Sigmoid colon (tissue), 7 donors: Measurements from ENCODE around the gene LIPT1. TPM values are rescaled to one million over a fixed set of nuclear protein-coding genes. Genes with fewer than 3 reads are reported as not detected.
"Not testable (repeated sequence)": the region's sequence is repeated elsewhere in the genome, so short reads cannot be mapped to it uniquely, and the experiment has no call there.

Experiments used
- DNase-seq: peaks from one replicate; pipeline ENCODE4 v3.0.0-alpha.2; 2019
- H3K27ac ChIP-seq, 4 donors: fragments of 200-600 bp; sonication (generic); one replicate each; pipeline ENCODE4 v1.5.1; 2016 to 2019; ENCODE audit warnings: mild to moderate bottlenecking in 1 of 4
- H3K27me3 ChIP-seq, 3 donors: fragments of 200-600 bp; sonication (generic); one replicate each; pipeline ENCODE4 v1.5.1; 2019; ENCODE audit warnings: mild to moderate bottlenecking in 1 of 3
- H3K36me3 ChIP-seq, 4 donors: fragments of 200-600 bp; sonication (generic); one replicate each; pipeline ENCODE4 v1.5.1; 2016 to 2019
- H3K4me1 ChIP-seq, 4 donors: fragments of 200-600 bp; sonication (generic); one replicate each; pipeline ENCODE4 v1.5.1; 2017 to 2019
- H3K4me3 ChIP-seq, 4 donors: fragments of 200-600 bp; sonication (generic); one replicate each; pipeline ENCODE4 v1.5.1; 2017 to 2019; ENCODE audit warnings: mild to moderate bottlenecking in 2 of 4, moderate library complexity in 1 of 4
- H3K9me3 ChIP-seq, 4 donors: fragments of 200-600 bp in 3 of 4; sonication (generic) in 3 of 4; one replicate each; pipeline versions ENCODE4 v1.5.1 to v1.6.1; 2013 to 2019
- EP300 ChIP-seq, 4 donors: sonication (generic); formaldehyde crosslinking; IDR thresholded peaks; one replicate each; pipeline ENCODE4 v1.6.1; 2017; ENCODE audit warnings: antibody characterized with exemption in 4 of 4
- POLR2A ChIP-seq, 2 donors: fragments of 450-650 bp; IDR thresholded peaks; one replicate each; pipeline ENCODE4 v1.6.1; 2016; ENCODE audit warnings: antibody characterized with exemption in 2 of 2, mild to moderate bottlenecking in 2 of 2, moderate library complexity in 2 of 2
- POLR2AphosphoS5 ChIP-seq, 4 donors: sonication (generic); formaldehyde crosslinking; IDR thresholded peaks; one replicate each; pipeline ENCODE4 v1.6.1; 2017; ENCODE audit warnings: antibody characterized with exemption in 4 of 4
- WGBS, 2 donors: extraction: QIAGEN DNeasy Blood & Tissue Kit; methylation state at CpG; one replicate each; pipeline ENCODE4 v1.1.7; 2013; 5-methylcytosine and 5-hydroxymethylcytosine counted together
- intact Hi-C: fragments of 100-400 bp; cut with DNase I; formaldehyde crosslinking; loops from one replicate; pipeline ENCODE4 v1.15.1; 2023
- polyA plus RNA-seq, 3 donors: library from polyadenylated mRNA; stranded (reverse); fragments of 200-250 nt; gene quantifications; one replicate each; pipeline ENCODE4 v1.2.3, GENCODE V29; 2013
- total RNA-seq, 4 donors: library from RNA; depleted of rRNA; stranded (reverse); fragments of >200 nt; gene quantifications; one replicate each; pipeline ENCODE4 v1.1.0, GENCODE V29; 2016
- TF ChIP-seq, protein P1 (sequence below), 4 experiments: fragments of 450-650 bp in 3 of 4; fragments of 200-600 bp in 1 of 4; IDR thresholded peaks; one replicate each; pipeline ENCODE4 v1.5.1; 2016 to 2019; ENCODE audit warnings: antibody characterized with exemption in 4 of 4, mild to moderate bottlenecking in 3 of 4, moderate library complexity in 2 of 4
- donor health status: healthy with polysubstance abuse.
- donor health status: Bipolar disorder and iron deficiency.
- donor health status: healthy.

LIPT1 gene
- total and polyA plus RNA-seq, 7 donors: 3.9 to 9.5 (median 5.7) TPM

DNA sequence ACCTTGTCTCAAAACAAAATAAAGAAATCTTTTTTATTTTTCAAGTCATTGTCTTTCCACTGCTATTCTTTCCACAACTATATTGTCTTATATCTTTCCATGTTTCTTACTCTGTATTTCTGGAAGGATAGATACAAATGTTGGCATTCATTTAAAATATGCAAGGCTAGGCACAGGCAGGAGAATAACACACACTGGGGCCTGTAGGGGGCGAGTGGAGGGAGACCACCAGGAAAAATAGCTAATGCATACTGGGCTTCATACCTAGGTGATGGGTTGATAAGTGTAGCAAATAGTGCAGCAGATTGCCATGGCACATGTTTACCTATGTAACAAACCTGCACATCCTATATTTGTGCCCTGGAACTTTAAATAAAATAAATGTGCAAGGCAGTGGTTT is 35.8 kb downstream of the LIPT1 start:
- H3K27ac ChIP-seq: no peak overlapping the region
- TF ChIP-seq POLR2AphosphoS5 (IDR thresholded peaks at IDR 0.05) (no peak), EP300 (IDR thresholded peaks at IDR 0.05) (no peak), POLR2A (IDR thresholded peaks at IDR 0.05) (no peak)
- TF ChIP-seq, protein P1, sequence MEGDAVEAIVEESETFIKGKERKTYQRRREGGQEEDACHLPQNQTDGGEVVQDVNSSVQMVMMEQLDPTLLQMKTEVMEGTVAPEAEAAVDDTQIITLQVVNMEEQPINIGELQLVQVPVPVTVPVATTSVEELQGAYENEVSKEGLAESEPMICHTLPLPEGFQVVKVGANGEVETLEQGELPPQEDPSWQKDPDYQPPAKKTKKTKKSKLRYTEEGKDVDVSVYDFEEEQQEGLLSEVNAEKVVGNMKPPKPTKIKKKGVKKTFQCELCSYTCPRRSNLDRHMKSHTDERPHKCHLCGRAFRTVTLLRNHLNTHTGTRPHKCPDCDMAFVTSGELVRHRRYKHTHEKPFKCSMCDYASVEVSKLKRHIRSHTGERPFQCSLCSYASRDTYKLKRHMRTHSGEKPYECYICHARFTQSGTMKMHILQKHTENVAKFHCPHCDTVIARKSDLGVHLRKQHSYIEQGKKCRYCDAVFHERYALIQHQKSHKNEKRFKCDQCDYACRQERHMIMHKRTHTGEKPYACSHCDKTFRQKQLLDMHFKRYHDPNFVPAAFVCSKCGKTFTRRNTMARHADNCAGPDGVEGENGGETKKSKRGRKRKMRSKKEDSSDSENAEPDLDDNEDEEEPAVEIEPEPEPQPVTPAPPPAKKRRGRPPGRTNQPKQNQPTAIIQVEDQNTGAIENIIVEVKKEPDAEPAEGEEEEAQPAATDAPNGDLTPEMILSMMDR (IDR thresholded peaks at IDR 0.05): no peak
- peaks cover 3 to 75% (median 14%) of the 10 kb centered on the region in 4 donors for H3K36me3 ChIP-seq
- intact Hi-C loops: no loop called here
- no peaks in the 10 kb centered on the region for H3K4me1 ChIP-seq
- no peaks in the 10 kb centered on the region for H3K27me3 ChIP-seq
- no peak for DNase-seq
- no peaks in the 10 kb centered on the region for H3K9me3 ChIP-seq
- no peak overlapping the region for H3K4me3 ChIP-seq
- WGBS, 2 donors: 93 to 96% methylated on average over 1 of the region's 1 CpG

DNA sequence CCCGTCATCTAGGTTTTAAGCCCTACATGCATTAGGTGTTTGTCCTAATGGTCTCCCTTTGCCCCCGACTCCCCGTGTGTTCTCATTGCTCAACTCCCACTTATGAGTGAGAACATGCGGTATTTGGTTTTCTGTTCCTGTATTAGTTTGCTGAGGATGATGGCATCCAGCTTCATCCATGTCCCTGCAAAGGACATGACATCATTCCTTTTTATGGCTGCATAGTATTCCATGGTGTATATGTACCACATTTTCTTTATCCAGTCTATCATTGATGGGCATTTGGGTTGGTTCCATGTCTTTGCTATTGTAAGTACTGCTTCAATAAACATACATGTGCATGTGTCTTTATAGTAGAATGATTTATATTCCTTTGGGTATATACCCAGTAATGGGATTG is 37.6 kb downstream of the LIPT1 start:
- peaks cover 3 to 87% (median 24%) of the 10 kb centered on the region in 4 donors for H3K36me3 ChIP-seq
- H3K27me3 ChIP-seq, DNase-seq, H3K4me3 ChIP-seq, H3K9me3 ChIP-seq, H3K4me1 ChIP-seq, intact Hi-C loops, H3K27ac ChIP-seq: not testable (repeated sequence)
- WGBS, 2 donors: 97 to 98% methylated on average over 4 of the region's 4 CpGs

DNA sequence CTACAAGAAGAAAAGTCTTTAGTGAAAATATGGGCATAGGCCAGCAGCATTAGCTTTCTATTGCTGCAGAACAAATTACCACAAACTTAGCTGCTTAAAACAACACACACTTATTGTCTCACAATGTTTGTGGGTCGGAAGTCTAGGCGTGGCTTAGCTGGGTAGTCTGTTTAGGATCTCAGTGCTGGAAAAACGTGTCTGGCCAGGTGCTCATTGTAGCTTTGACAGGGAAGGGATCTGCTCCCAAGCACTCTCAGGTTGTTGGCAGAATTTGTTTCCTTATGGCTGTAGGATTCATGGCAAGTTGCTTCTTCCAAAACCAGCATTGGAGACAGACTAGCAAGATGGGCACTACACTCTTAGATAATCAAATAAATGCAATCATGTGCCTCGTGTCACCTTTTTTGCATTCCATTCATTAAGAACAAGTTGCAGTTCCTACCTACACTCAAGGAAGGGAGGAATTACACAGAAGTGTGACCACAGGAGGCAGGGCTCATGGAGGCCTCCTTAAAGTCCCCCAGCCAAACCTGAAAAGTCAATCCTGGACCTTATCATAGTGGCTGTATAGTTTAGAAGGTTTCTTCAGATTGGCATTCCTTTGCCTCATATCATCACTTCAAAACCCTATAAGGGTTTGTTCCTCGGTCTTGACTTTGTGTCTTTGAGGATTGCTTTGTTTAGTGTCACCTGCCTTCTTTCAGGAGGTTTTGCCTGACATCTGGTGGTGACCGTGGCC is 43.5 kb downstream of the LIPT1 start:
- no peaks in the 10 kb centered on the region for H3K4me1 ChIP-seq
- peaks cover 0 to 60% (median 16%) of the 10 kb centered on the region in 4 donors for H3K36me3 ChIP-seq
- WGBS, 2 donors: 47 to 74% methylated on average over 6 of the region's 6 CpGs
- no peaks in the 10 kb centered on the region for H3K9me3 ChIP-seq
- no peaks in the 10 kb centered on the region for H3K27me3 ChIP-seq
- no peak for DNase-seq
- H3K4me3 ChIP-seq: no peak overlapping the region
- TF ChIP-seq POLR2A (IDR thresholded peaks at IDR 0.05) (no peak), POLR2AphosphoS5 (IDR thresholded peaks at IDR 0.05) (no peak), EP300 (IDR thresholded peaks at IDR 0.05) (no peak)
- TF ChIP-seq, protein P1 (IDR thresholded peaks at IDR 0.05): no peak
- no peak overlapping the region for H3K27ac ChIP-seq
- intact Hi-C loops: no loop called here

DNA sequence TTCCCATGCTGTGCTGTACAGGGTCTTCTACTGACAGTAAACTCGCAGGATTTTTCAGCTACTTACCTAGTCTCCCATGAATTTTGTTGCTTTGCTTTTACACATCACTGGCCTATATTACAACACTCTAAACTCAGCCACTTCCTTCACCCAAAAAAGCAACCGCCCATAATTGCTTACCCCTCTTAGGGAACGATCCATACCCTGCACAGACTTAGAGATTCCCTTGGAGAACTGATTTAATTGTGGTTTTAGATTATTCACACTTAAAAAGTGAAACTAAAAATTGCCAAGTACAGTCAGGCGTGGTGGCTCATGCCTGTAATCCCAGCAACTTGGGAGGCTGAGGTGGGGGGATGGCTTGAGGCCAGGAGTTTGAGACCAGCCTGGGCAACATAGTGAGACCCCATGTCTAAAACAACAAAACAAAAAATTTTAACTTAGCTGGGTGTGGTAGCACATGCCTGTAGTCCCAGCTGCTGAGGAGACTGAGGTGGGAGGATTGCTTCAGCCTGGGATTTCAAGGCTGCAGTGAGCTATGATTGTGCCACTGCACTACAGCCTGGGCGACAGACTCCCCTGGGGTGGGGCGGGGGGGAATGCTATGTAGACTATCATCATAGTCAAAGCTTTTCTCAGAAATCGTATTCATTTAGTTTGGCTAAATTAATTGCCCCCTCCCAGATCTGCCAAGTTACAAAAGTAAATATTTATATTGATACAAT is 45.5 kb downstream of the LIPT1 start:
- Histone ChIP-seq H3K9me3 (no peaks in the 10 kb centered on the region), H3K4me3 (no peak overlapping the region), H3K27ac (no peak overlapping the region), H3K36me3 (peaks cover 0 to 46% (median 16%) of the 10 kb centered on the region in 4 donors), H3K27me3 (no peaks in the 10 kb centered on the region), H3K4me1 (no peaks in the 10 kb centered on the region)
- TF ChIP-seq, protein P1 (IDR thresholded peaks at IDR 0.05): no peak
- TF ChIP-seq POLR2A (IDR thresholded peaks at IDR 0.05) (no peak), POLR2AphosphoS5 (IDR thresholded peaks at IDR 0.05) (no peak), EP300 (IDR thresholded peaks at IDR 0.05) (no peak)
- intact Hi-C loops: no loop called here
- no peak for DNase-seq
- 86 to 91% methylated on average over 7 of the region's 7 CpGs for WGBS, 2 donors

DNA sequence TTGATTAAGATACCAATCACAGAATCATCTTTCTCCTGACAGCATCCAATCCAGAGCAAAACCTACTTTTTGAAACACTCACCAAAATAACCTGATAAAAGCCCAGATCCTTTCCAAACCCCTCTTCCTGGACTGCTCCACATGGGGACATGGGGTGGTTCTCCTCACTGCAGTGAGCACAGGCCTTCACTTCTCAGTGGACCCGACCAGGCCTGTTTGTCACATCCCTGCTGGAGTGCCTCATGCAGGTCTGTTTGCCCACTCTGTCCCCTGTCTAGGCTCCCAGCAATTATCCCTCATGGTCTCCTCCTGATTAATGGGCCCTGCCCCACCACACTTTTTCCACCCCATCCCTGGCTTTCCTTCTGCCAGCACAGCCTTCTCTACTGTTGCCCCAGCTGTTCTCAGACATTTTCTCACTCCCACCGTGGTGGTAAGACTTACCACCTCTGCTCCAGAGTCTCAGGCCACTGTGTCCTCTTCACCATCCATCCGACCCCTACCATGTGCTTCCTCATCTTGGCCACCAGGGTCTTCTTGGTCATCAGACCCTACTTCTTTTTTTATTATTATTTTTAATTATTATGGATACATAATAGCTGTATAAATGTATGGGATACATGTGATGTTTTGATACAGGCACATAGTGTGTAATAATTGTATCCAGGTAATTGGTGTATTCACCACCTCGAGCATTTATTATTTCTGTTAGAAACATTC is 47.4 kb downstream of the LIPT1 start:
- Histone ChIP-seq H3K4me3 (no peak overlapping the region), H3K27ac (no peak overlapping the region), H3K27me3 (no peaks in the 10 kb centered on the region), H3K9me3 (no peaks in the 10 kb centered on the region), H3K36me3 (peaks cover 0 to 27% (median 3%) of the 10 kb centered on the region in 4 donors), H3K4me1 (no peaks in the 10 kb centered on the region)
- TF ChIP-seq EP300 (IDR thresholded peaks at IDR 0.05) (no peak), POLR2AphosphoS5 (IDR thresholded peaks at IDR 0.05) (no peak), POLR2A (IDR thresholded peaks at IDR 0.05) (no peak)
- TF ChIP-seq, protein P1 (IDR thresholded peaks at IDR 0.05): no peak
- WGBS, 2 donors: 92 to 93% methylated on average over 4 of the region's 4 CpGs
- DNase-seq: no peak
- intact Hi-C loops: no loop called here
